Colonic mucosa (tissue), 4 donors: ENCODE data around the gene ALPG. TPM values are rescaled to one million over a fixed set of nuclear protein-coding genes. Genes with fewer than 3 reads are reported as not detected.

Source experiments
- DNase-seq: peaks from one replicate; pipeline ENCODE4 v3.0.0-alpha.2; 2020
- H3K27ac ChIP-seq: fragments of 200-600 bp; one replicate; pipeline ENCODE4 v1.8.0; 2021
- H3K27me3 ChIP-seq: fragments of 200-600 bp; one replicate; pipeline ENCODE4 v1.8.0; 2021
- H3K36me3 ChIP-seq: fragments of 200-600 bp; one replicate; pipeline ENCODE4 v1.8.0; 2021
- H3K4me1 ChIP-seq: fragments of 200-600 bp; one replicate; pipeline ENCODE4 v1.8.0; 2021; ENCODE audit warnings: mild to moderate bottlenecking
- H3K4me3 ChIP-seq: fragments of 200-600 bp; one replicate; pipeline ENCODE4 v1.8.0; 2021
- H3K9ac ChIP-seq, 2 donors: one replicate each; pipeline ENCODE4 v1.7.0; 2013; ENCODE audit warnings: control low read depth in 2 of 2, low read depth in 2 of 2, low read length in 2 of 2
- H3K9me3 ChIP-seq: fragments of 200-600 bp; one replicate; pipeline ENCODE4 v1.8.0; 2021
- intact Hi-C: fragments of 100-400 bp; cut with DNase I; formaldehyde crosslinking; loops from one replicate; pipeline ENCODE4 v1.14.1; 2022
- total RNA-seq, 2 donors: library from RNA; stranded (reverse); fragmentation: NEBNext Ultra II Directional in 1 of 2; extraction: Animal tissue kit (Norgen Biotek cat#: 25700) in 1 of 2; gene quantifications; one replicate each; pipeline ENCODE4 v1.2.1, GENCODE V29; 2021
- TF ChIP-seq, protein P1 (sequence below): fragments of 200-600 bp; IDR thresholded peaks from one replicate; pipeline ENCODE4 v1.8.0; 2022; ENCODE audit warnings: antibody characterized with exemption, mild to moderate bottlenecking
- donor health status: healthy.
- donor health status: DM: no; HTN: no; CAD: no.
- donor health status: DM: no; HTN: no; CAD: no.

ALPG gene
- total RNA-seq, 2 donors from 2014 or later: 1.7 to 3.3 TPM

DNA sequence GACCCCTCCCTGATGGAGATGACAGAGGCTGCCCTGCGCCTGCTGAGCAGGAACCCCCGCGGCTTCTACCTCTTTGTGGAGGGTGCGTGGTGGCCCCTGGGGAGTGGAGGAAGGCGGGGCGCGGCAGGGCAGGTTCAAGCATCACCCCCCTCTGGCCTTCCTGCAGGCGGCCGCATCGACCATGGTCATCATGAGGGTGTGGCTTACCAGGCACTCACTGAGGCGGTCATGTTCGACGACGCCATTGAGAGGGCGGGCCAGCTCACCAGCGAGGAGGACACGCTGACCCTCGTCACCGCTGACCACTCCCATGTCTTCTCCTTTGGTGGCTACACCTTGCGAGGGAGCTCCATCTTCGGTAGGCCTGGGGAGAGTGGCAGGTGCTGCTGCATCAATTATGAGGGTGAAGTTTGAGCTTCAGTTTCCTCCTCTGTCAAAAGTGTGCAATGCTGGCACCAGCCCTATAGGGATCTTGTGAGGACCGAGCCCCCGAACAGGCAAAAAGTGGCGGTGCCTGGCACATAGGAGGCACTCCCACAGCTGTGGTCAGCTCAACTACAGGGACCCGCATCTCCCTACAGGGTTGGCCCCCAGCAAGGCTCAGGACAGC lies 51.5 kb downstream of the ALPG start:
- no peak overlapping the region for H3K27ac ChIP-seq
- no peaks in the 10 kb centered on the region for H3K36me3 ChIP-seq
- H3K27me3 ChIP-seq: peaks cover 4% of the 10 kb centered on the region
- intact Hi-C loops: no loop called here
- H3K4me1 ChIP-seq: no peaks in the 10 kb centered on the region
- no peak overlapping the region for H3K4me3 ChIP-seq
- TF ChIP-seq, protein P1, sequence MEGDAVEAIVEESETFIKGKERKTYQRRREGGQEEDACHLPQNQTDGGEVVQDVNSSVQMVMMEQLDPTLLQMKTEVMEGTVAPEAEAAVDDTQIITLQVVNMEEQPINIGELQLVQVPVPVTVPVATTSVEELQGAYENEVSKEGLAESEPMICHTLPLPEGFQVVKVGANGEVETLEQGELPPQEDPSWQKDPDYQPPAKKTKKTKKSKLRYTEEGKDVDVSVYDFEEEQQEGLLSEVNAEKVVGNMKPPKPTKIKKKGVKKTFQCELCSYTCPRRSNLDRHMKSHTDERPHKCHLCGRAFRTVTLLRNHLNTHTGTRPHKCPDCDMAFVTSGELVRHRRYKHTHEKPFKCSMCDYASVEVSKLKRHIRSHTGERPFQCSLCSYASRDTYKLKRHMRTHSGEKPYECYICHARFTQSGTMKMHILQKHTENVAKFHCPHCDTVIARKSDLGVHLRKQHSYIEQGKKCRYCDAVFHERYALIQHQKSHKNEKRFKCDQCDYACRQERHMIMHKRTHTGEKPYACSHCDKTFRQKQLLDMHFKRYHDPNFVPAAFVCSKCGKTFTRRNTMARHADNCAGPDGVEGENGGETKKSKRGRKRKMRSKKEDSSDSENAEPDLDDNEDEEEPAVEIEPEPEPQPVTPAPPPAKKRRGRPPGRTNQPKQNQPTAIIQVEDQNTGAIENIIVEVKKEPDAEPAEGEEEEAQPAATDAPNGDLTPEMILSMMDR: no peak
- H3K9ac ChIP-seq: no peak overlapping the region
- H3K9me3 ChIP-seq: no peaks in the 10 kb centered on the region
- DNase-seq: no peak

DNA sequence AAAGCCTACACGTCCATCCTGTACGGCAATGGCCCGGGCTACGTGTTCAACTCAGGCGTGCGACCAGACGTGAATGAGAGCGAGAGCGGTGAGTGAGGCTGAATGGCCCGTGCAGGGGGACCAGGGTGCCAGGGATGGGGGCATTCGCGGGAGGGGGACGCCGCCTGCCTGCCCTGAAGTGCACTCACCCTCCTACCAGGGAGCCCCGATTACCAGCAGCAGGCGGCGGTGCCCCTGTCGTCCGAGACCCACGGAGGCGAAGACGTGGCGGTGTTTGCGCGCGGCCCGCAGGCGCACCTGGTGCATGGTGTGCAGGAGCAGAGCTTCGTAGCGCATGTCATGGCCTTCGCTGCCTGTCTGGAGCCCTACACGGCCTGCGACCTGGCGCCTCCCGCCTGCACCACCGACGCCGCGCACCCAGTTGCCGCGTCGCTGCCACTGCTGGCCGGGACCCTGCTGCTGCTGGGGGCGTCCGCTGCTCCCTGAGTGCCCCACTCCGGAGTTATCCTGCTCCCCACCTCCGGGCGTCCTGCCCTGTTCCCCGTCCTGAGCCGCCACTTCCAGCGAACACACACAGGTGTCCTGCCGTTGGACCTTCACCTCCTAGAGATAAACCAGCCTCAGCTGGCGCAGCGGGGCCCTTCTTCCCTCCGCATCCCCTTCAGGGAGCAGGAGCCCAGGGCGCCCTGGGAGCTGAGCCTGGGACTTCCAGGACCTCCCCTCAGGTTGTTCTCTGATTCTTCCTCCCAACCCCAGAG lies 52.2 kb downstream of the ALPG start:
- no peak for DNase-seq

DNA sequence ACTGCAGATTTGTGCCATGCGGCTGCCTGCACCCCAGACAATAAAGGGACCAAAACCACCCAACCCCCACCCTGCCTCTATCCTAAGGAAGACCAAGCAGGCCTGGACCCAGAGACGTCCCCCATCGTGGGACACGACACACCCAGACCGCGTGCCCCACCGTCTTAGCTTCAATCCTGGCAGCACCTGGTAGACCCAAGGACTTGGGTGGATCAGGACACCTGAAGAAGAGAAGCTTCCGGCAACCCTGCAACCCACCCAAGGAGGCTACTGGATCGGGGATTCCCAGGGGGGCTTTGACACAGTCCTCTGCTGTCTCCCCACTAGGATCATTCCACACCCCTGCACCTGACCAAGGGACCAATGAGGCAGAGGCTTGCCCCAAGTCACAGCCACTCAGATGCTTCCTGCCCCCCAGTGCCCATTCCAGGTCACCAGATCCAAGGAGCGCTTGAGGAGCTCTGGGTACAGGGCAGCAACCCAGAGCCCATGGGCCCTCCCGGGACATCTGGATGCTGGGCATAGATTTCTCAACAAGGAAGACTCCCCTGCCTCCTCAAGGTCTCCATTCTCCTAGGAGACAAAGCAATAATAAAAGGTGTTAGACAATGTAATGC lies 52.9 kb downstream of the ALPG start:
- TF ChIP-seq, protein P1: no peak
- intact Hi-C loops: no loop called here
- H3K4me1 ChIP-seq: no peaks in the 10 kb centered on the region
- no peak overlapping the region for H3K27ac ChIP-seq
- H3K9ac ChIP-seq: no peak overlapping the region
- no peak for DNase-seq
- H3K27me3 ChIP-seq: peaks cover 4% of the 10 kb centered on the region
- H3K36me3 ChIP-seq: no peaks in the 10 kb centered on the region
- no peak overlapping the region for H3K4me3 ChIP-seq
- H3K9me3 ChIP-seq: no peaks in the 10 kb centered on the region

More for the DNA sequence above, 52.2 kb downstream of the ALPG start:
- Histone ChIP-seq H3K27me3 (peaks cover 4% of the 10 kb centered on the region), H3K9me3 (no peaks in the 10 kb centered on the region), H3K36me3 (no peaks in the 10 kb centered on the region), H3K9ac (no peak overlapping the region), H3K4me1 (no peaks in the 10 kb centered on the region), H3K4me3 (no peak overlapping the region), H3K27ac (no peak overlapping the region)
- TF ChIP-seq, protein P1: no peak
- intact Hi-C loops: no loop called here

DNA sequence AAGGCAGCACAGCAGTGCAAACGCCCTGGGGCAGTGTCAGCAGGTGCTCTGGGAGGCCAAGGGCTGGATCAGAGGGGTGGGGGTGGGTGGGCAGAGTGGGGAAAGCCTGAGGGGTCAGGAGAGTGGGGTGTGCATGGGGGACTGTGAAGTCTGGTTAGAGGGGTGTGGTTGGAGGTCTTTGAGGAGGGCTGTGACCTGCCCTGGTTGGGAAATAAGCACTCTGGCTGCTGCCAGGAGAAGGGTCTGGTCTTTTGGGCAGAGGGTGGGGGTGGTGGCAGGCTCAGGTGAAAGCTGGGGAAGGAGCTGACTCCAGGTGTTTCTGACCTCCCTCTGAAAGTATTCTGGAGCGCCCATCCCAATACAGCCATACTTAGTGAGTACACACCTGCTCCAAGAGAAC lies 53.5 kb downstream of the ALPG start:
- H3K4me1 ChIP-seq: no peaks in the 10 kb centered on the region
- TF ChIP-seq, protein P1: no peak
- H3K9me3 ChIP-seq: no peaks in the 10 kb centered on the region
- DNase-seq: no peak
- intact Hi-C loops: no loop called here
- no peak overlapping the region for H3K9ac ChIP-seq
- no peaks in the 10 kb centered on the region for H3K36me3 ChIP-seq
- H3K27me3 ChIP-seq: peaks cover 4% of the 10 kb centered on the region
- H3K4me3 ChIP-seq: no peak overlapping the region
- H3K27ac ChIP-seq: no peak overlapping the region

Other genes with a start within 250 kb of the ALPG start
- gene ALPP, start 28.1 kb upstream of the ALPG start, total RNA-seq: under 1 TPM; 0.11 to 0.37 TPM
- 10 to 100 TPM in 1 of 2 donors, 1 to 10 TPM in 1; 9.4 to 27.1 TPM for gene ALPI, start 49.3 kb downstream of the ALPG start, total RNA-seq
- under 1 TPM; 0.12 to 0.40 TPM for gene ECEL1, start 81.0 kb downstream of the ALPG start, total RNA-seq
- gene PRSS56, start 113.5 kb downstream of the ALPG start, total RNA-seq: not detected
- gene CHRND, start 119.3 kb downstream of the ALPG start, total RNA-seq: not detected
- gene CHRNG, start 132.8 kb downstream of the ALPG start, total RNA-seq: not detected
- 1 to 10 TPM; 3.0 to 4.4 TPM for gene TIGD1, start 143.7 kb downstream of the ALPG start, total RNA-seq
- gene EIF4E2, start 143.8 kb downstream of the ALPG start, total RNA-seq: 100 to 1,000 TPM in 1 of 2 donors, 10 to 100 TPM in 1; 99.5 to 109 TPM
- 1 to 10 TPM; 1.4 to 3.4 TPM for gene EFHD1, start 226.8 kb downstream of the ALPG start, total RNA-seq